ENCODE results near the gene SUSD5. TPM values are rescaled to one million over a fixed set of nuclear protein-coding genes. Genes with fewer than 3 reads are reported as not detected.
A peak's percentile ranks its signal among the peaks of the same experiment; 100 is the strongest.

Gene SUSD5
- total and polyA plus RNA-seq, 2 experiments from 2014 or later, result 2.3 to 2.4 TPM

DNA sequence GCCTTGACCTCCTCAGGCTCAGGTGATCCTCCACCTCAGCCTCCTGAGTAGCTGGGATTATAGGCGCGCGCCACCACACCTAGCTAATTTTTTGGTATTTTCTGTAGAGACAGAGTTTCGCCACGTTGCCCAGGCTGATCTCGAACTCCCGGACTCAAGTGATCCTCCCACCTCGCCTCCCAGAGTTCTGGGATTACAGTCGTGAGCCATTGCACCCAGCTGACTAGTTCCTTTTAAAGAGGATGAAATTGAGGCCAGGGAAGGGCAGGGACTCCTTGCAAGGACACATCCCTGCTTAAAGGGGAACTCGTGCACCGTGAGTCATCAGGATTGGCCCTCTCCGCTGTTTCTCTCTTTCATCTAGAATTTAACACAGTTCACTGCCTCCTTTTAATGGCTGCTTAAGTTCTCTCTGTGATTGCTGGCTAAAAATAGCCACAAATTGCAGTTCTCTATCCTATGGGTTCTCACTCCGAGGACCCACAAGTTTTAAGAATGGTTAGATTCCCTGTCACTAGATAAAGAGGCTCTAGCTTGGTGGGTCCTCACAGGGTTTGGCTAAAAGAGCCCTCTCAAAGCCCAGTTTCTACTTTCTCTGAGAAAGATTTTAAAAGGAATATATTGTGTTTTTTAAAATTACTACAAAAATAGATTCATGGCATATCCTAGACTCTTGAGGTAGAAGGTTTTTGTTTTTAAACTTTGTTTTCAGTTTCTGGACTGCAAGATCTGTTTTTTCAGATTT lies 103.4 kb downstream of the SUSD5 start:
- Histone ChIP-seq H3K27me3 (no peaks in the 10 kb centered on the region), H3K9me3 (ENCODE audit: low read depth) (no peaks in the 10 kb centered on the region), H3K27ac (peak overlapping the region; percentile 91), H3K9me2 (replicated peaks; ENCODE audit: insufficient read depth) (no peaks in the 10 kb centered on the region), H3K4me1 (ENCODE audit: insufficient read depth) (peaks cover 5% of the 10 kb centered on the region), H2AFZ (peak overlapping the region; percentile 58), H3K79me2 (peaks cover 23% of the 10 kb centered on the region), H3K36me3 (replicated peaks; ENCODE audit: insufficient read depth, low read depth) (no peaks in the 10 kb centered on the region), H3K4me2 (peak overlapping the region; percentile 90), H3K4me3 (peak overlapping the region; percentile 64), H4K20me1 (ENCODE audit: insufficient read depth, poor library complexity, severe bottlenecking) (no peaks in the 10 kb centered on the region)
- no peak for TF ChIP-seq EZH2phosphoT487 (IDR thresholded peaks at IDR 0.05; ENCODE audit: low read depth, severe bottlenecking, unreplicated experiment)
- TF ChIP-seq, protein P1, sequence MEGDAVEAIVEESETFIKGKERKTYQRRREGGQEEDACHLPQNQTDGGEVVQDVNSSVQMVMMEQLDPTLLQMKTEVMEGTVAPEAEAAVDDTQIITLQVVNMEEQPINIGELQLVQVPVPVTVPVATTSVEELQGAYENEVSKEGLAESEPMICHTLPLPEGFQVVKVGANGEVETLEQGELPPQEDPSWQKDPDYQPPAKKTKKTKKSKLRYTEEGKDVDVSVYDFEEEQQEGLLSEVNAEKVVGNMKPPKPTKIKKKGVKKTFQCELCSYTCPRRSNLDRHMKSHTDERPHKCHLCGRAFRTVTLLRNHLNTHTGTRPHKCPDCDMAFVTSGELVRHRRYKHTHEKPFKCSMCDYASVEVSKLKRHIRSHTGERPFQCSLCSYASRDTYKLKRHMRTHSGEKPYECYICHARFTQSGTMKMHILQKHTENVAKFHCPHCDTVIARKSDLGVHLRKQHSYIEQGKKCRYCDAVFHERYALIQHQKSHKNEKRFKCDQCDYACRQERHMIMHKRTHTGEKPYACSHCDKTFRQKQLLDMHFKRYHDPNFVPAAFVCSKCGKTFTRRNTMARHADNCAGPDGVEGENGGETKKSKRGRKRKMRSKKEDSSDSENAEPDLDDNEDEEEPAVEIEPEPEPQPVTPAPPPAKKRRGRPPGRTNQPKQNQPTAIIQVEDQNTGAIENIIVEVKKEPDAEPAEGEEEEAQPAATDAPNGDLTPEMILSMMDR (IDR thresholded peaks at IDR 0.05; ENCODE audit: poor library complexity), result no peak
- TF ChIP-seq EZH2 (IDR thresholded peaks at IDR 0.05; ENCODE audit: borderline replicate concordance), result no peak
- 68% methylated on average over 11 of the region's 13 CpGs for WGBS (ENCODE audit: low lambda C conversion rate, missing lambda C conversion rate)
- DNase-seq (ENCODE audit: low spot score), result peak; percentile 79

DNA sequence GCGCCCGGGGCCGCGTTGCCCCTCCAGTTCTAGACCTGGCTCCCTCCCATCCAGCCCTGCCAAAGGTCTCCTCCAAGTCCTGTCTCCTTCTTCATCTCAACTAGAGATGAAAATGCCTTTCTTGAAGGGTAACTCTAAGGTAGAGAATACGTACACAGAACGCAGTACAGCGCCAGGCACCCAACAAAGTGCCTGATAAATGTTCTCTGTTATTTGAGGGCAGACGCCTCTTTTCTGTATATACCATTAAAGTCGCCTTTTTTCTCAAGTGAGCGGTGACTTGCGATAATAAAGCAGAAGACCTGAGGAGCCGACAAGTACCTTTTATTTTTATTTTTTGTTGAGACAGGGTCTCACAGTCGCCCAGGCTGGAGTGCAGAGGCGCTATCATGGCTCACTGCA lies 104.0 kb downstream of the SUSD5 start:
- 51% methylated on average over 14 of the region's 14 CpGs for whole genome bisulfite sequencing (ENCODE audit: low lambda C conversion rate, missing lambda C conversion rate)
- Histone ChIP-seq H3K9me3 (ENCODE audit: low read depth) (no peaks in the 10 kb centered on the region), H3K36me3 (replicated peaks; ENCODE audit: insufficient read depth, low read depth) (no peaks in the 10 kb centered on the region), H3K79me2 (peaks cover 23% of the 10 kb centered on the region), H3K4me3 (peak overlapping the region; percentile 64), H4K20me1 (ENCODE audit: insufficient read depth, poor library complexity, severe bottlenecking) (no peaks in the 10 kb centered on the region), H3K27ac (peak overlapping the region; percentile 91), H3K27me3 (no peaks in the 10 kb centered on the region), H3K9me2 (replicated peaks; ENCODE audit: insufficient read depth) (no peaks in the 10 kb centered on the region), H3K4me1 (ENCODE audit: insufficient read depth) (peaks cover 5% of the 10 kb centered on the region), H3K4me2 (peak overlapping the region; percentile 90), H2AFZ (peak overlapping the region; percentile 58)
- no peak for DNase-seq (ENCODE audit: low spot score)
- TF ChIP-seq, protein P1 (IDR thresholded peaks at IDR 0.05; ENCODE audit: poor library complexity), result no peak
- TF ChIP-seq EZH2phosphoT487 (IDR thresholded peaks at IDR 0.05; ENCODE audit: low read depth, severe bottlenecking, unreplicated experiment) (no peak), EZH2 (IDR thresholded peaks at IDR 0.05; ENCODE audit: borderline replicate concordance) (no peak)

DNA sequence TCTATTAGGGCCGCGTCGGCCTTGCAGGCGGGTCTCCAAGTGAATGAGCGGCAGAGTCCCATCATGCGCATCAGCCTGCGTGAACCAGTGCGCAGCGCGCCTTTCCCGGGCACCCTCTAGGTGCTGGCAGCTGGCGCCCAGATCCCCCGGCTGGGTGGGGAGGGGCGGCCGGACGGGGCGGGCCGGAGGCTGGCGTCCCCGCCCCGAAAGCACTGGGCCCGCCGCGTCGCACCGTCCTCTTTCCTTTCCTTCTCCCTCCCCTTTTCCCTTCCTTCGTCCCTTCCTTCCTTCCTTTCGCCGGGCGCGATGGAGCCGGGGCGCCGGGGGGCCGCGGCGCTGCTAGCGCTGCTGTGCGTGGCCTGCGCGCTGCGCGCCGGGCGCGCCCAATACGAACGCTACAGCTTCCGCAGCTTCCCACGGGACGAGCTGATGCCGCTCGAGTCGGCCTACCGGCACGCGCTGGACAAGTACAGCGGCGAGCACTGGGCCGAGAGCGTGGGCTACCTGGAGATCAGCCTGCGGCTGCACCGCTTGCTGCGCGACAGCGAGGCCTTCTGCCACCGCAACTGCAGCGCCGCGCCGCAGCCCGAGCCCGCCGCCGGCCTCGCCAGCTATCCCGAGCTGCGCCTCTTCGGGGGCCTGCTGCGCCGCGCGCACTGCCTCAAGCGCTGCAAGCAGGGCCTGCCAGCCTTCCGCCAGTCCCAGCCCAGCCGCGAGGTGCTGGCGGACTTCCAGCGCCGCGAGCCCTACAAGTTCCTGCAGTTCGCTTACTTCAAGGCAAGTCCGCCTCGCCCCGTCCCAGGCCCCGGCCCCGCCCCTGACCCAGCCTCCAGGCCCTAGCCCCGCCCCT lies 104.6 kb downstream of the SUSD5 start, which contains the start of gene CRTAP:
CRTAP (plus strand) TSS at position 243 of the 850 bp plus-strand sequence; CDS start at position 307, 64 bp downstream.
- Histone ChIP-seq H3K4me3 (peak within 1 kb of the TSS; percentile 64), H3K9me3 (ENCODE audit: low read depth) (no peaks in the 10 kb centered on the region), H4K20me1 (ENCODE audit: insufficient read depth, poor library complexity, severe bottlenecking) (no peaks in the 10 kb centered on the region), H3K27ac (peak within 1 kb of the TSS; percentile 91), H3K27me3 (no peaks in the 10 kb centered on the region), H3K79me2 (peaks cover 23% of the 10 kb centered on the region), H3K36me3 (replicated peaks; ENCODE audit: insufficient read depth, low read depth) (no peaks in the 10 kb centered on the region), H2AFZ (peak within 1 kb of the TSS; percentile 91), H3K9me2 (replicated peaks; ENCODE audit: insufficient read depth) (no peaks in the 10 kb centered on the region), H3K4me2 (peak within 1 kb of the TSS; percentile 90), H3K4me1 (ENCODE audit: insufficient read depth) (peaks cover 5% of the 10 kb centered on the region)
- under 1% methylated on average over 30 of the region's 98 CpGs for WGBS (ENCODE audit: low lambda C conversion rate, missing lambda C conversion rate)
- peak; percentile 95 for DNase-seq (ENCODE audit: low spot score)
- TF ChIP-seq EZH2phosphoT487 (IDR thresholded peaks at IDR 0.05; ENCODE audit: low read depth, severe bottlenecking, unreplicated experiment), result no peak
- TF ChIP-seq, protein P1 (IDR thresholded peaks at IDR 0.05; ENCODE audit: poor library complexity), result no peak
- TF ChIP-seq EZH2 (IDR thresholded peaks at IDR 0.05; ENCODE audit: borderline replicate concordance), result no peak
